HepG2 (cell line): ENCODE data around the gene B4GALT4. TPM values are rescaled to one million over a fixed set of nuclear protein-coding genes. Genes with fewer than 3 reads are reported as not detected.

ENCODE experiments used
- ATF4 ChIP-seq, 2 experiments: fragments of 450-650 bp in 1 of 2; sonication (generic) in 1 of 2; formaldehyde crosslinking; IDR thresholded peaks; 2 replicates each; pipeline versions ENCODE4 v1.5.0 to v1.8.0; 2020 to 2022; ENCODE audit warnings: mild to moderate bottlenecking in 1 of 2, missing genetic modification reagents in 1 of 2
- ISX ChIP-seq: sonication (generic); formaldehyde crosslinking; conservative IDR thresholded peaks from 2 replicates; pipeline ENCODE4 v1.5.0; 2020; ENCODE audit warnings: missing genetic modification reagents
- MXD1 ChIP-seq: sonication (generic); formaldehyde crosslinking; IDR thresholded peaks from 2 replicates; pipeline ENCODE4 v1.4.0; 2020; ENCODE audit warnings: mild to moderate bottlenecking, missing genetic modification reagents
- ZNF326 ChIP-seq: sonication (generic); formaldehyde crosslinking; IDR thresholded peaks from 2 replicates; pipeline ENCODE4 v1.4.0; 2020; ENCODE audit warnings: missing genetic modification reagents, borderline replicate concordance
- ZNF407 ChIP-seq: sonication (generic); formaldehyde crosslinking; IDR thresholded peaks from one replicate; pipeline ENCODE4 v1.5.1; 2020; ENCODE audit warnings: mild to moderate bottlenecking, missing genetic modification reagents; ENCODE audit errors: not compliant biosample characterization
- polyA plus RNA-seq, 8 experiments: library from polyadenylated mRNA; depleted of rRNA in 3 of 8; stranded (reverse) in 7 of 8; unstranded in 1 of 8; fragments of >200 nt; fragmentation: Illumina TruSeq in 4 of 8; extraction: Trizol in 4 of 8; gene quantifications; 2 replicates each; pipeline versions ENCODE4 v1.2.1 to v1.2.3, GENCODE V29; 2011 to 2016; ENCODE audit warnings: low read depth in 4 of 8, missing spikeins in 1 of 8, mixed read lengths in 1 of 8; ENCODE audit not compliant: insufficient read depth in 1 of 8
- total RNA-seq, 5 experiments: library from RNA; depleted of rRNA; stranded (reverse); fragments of >200 nt; fragmentation: Illumina TruSeq; extraction: Trizol; gene quantifications; 2 replicates each; pipeline ENCODE4 v1.2.3, GENCODE V29; 2016; ENCODE audit warnings: low read depth in 1 of 5

B4GALT4 gene
- total and polyA plus RNA-seq, 2 of the 13 experiments (the other 11 are each of a cell fraction or from before 2014, with no cell fraction given), result 16.9 to 29.0 TPM

GRCh38 chr3:119173325-119173724, 67.4 kb downstream of the B4GALT4 start, which contains the start of gene UPK1B (continued):
- TF ChIP-seq ZNF407 (CRISPR knock-in tag) (no peak), ATF4 (CRISPR knock-in tag; IDR thresholded peaks at IDR 0.05) (no peak), MXD1 (CRISPR knock-in tag) (no peak), ISX (no peak), ZNF326 (CRISPR knock-in tag) (no peak)
